ENCODE measurements around the gene GPSM3.
A peak's percentile ranks its signal among the peaks of the same experiment; 100 is the strongest.

The GPSM3 gene

GRCh38 chr6:32200711-32201475 lies 8.4 kb upstream of the GPSM3 start:
- Histone ChIP-seq H3K27ac (no peak overlapping the region), H3K4me3 (ENCODE audit: low read depth in 1 of 2, low read length in 1 of 2) (no peak overlapping the region), H3K36me3 (no peaks in the 10 kb centered on the region), H3K4me1 (ENCODE audit: control insufficient read depth in 1 of 2, insufficient read depth in 1 of 2, low read depth in 1 of 2, low read length in 1 of 2) (peaks cover 16 to 18% of the 10 kb centered on the region in 2 experiments), H3K27me3 (peaks cover 31% of the 10 kb centered on the region), H3K9me3 (no peaks in the 10 kb centered on the region)
- TF ChIP-seq CTCF (IDR thresholded peaks at IDR 0.05), result no peak

GRCh38 chr6:32198866-32199265 lies 6.4 kb upstream of the GPSM3 start:
- no peak for TF ChIP-seq CTCF (IDR thresholded peaks at IDR 0.05)

GRCh38 chr6:32198345-32198696 lies 5.9 kb upstream of the GPSM3 start:
- H3K9me3 ChIP-seq, result no peaks in the 10 kb centered on the region
- H3K36me3 ChIP-seq, result no peaks in the 10 kb centered on the region
- H3K4me1 ChIP-seq (ENCODE audit: control insufficient read depth in 1 of 2, insufficient read depth in 1 of 2, low read depth in 1 of 2, low read length in 1 of 2), result peaks cover 37 to 38% of the 10 kb centered on the region in 2 experiments
- no peak overlapping the region for H3K27ac ChIP-seq
- H3K4me3 ChIP-seq (ENCODE audit: low read depth in 1 of 2, low read length in 1 of 2), result no peak overlapping the region
- peaks cover 9% of the 10 kb centered on the region for H3K27me3 ChIP-seq
- no peak for TF ChIP-seq CTCF (IDR thresholded peaks at IDR 0.05)

More at GRCh38 chr6:32198866-32199265, 6.4 kb upstream of the GPSM3 start:
- H3K36me3 ChIP-seq, result no peaks in the 10 kb centered on the region
- no peak overlapping the region for H3K4me3 ChIP-seq (ENCODE audit: low read depth in 1 of 2, low read length in 1 of 2)
- no peak overlapping the region for H3K27ac ChIP-seq
- H3K4me1 ChIP-seq (ENCODE audit: control insufficient read depth in 1 of 2, insufficient read depth in 1 of 2, low read depth in 1 of 2, low read length in 1 of 2), result peaks cover 32% of the 10 kb centered on the region in 2 experiments
- H3K9me3 ChIP-seq, result no peaks in the 10 kb centered on the region
- H3K27me3 ChIP-seq, result peaks cover 14% of the 10 kb centered on the region

GRCh38 chr6:32196682-32197616 lies 4.5 kb upstream of the GPSM3 start:
- peak; percentile 55 for TF ChIP-seq CTCF (IDR thresholded peaks at IDR 0.05)
- Histone ChIP-seq H3K36me3 (no peaks in the 10 kb centered on the region), H3K4me1 (ENCODE audit: control insufficient read depth in 1 of 2, insufficient read depth in 1 of 2, low read depth in 1 of 2, low read length in 1 of 2) (peaks cover 43% of the 10 kb centered on the region in 2 experiments), H3K4me3 (ENCODE audit: low read depth in 1 of 2, low read length in 1 of 2) (peak overlapping the region; percentile 84 to 96), H3K9me3 (no peaks in the 10 kb centered on the region), H3K27ac (peak overlapping the region; percentile 95), H3K27me3 (peaks cover 8% of the 10 kb centered on the region)

- peaks cover 43 to 51% of the 10 kb centered on the region in 2 experiments for H3K4me1 ChIP-seq (ENCODE audit: control insufficient read depth in 1 of 2, insufficient read depth in 1 of 2, low read depth in 1 of 2, low read length in 1 of 2)
- no peaks in the 10 kb centered on the region for H3K9me3 ChIP-seq
- peaks cover 7% of the 10 kb centered on the region for H3K27me3 ChIP-seq
- H3K27ac ChIP-seq, result peak overlapping the region; percentile 95
- peaks cover 3% of the 10 kb centered on the region for H3K36me3 ChIP-seq
- peak overlapping the region; percentile 84 to 96 for H3K4me3 ChIP-seq (ENCODE audit: low read depth in 1 of 2, low read length in 1 of 2)
- TF ChIP-seq CTCF (IDR thresholded peaks at IDR 0.05), result no peak
Measured at GRCh38 chr6:32195902-32196681, 3.6 kb upstream of the GPSM3 start.

All from neutrophil (primary cell).